Superior temporal gyrus (tissue), 1 donor: ENCODE measurements around the gene PYGO2.
"Not testable (repeated sequence)": the region's sequence is repeated elsewhere in the genome, so short reads cannot be mapped to it uniquely, and the experiment has no call there.

Experiments used
- DNase-seq: peaks from one replicate; pipeline ENCODE4 v3.0.0-alpha.2; 2016; ENCODE audit errors: extremely low spot score

PYGO2 gene

GRCh38 chr1:154910851-154911250 lies 50.7 kb downstream of the PYGO2 start:
- DNase-seq = no peak

- no peak for DNase-seq
Measured at GRCh38 chr1:154908937-154909336, 52.6 kb downstream of the PYGO2 start.

- DNase-seq = not testable (repeated sequence)
Measured at GRCh38 chr1:154908129-154908528, 53.5 kb downstream of the PYGO2 start.
